H1 (cell line): ENCODE data around the gene TMEM116. TPM values are rescaled to one million over a fixed set of nuclear protein-coding genes. Genes with fewer than 3 reads are reported as not detected.

ENCODE experiments used
- CTCF ChIA-PET: fragments of 300-600 bp; sonication (Branson Sonifier 250); formaldehyde crosslinking; loops from one replicate; lab custom pipeline; 2021; ENCODE audit not compliant: partially characterized antibody; lab: Charles Lee
- POLR2A ChIA-PET: fragments of 300-600 bp; sonication (Branson Sonifier 250); formaldehyde crosslinking; loops from one replicate; lab custom pipeline; 2021; ENCODE audit warnings: inconsistent platforms; ENCODE audit not compliant: partially characterized antibody; lab: Charles Lee
- DNase-seq, 2 experiments: peaks; one replicate each; pipeline versions ENCODE4 v3.0.0 to v3.0.0-alpha.2; 2010 to 2022; ENCODE audit warnings: low spot score in 2 of 2, low read depth in 1 of 2, mixed read lengths in 1 of 2
- FAIRE-seq: peaks from 2 replicates; lab custom pipeline; 2011; peaks lifted over from hg19 to GRCh38; lab: Jason Lieb, UNC
- H2AFZ ChIP-seq: 2 replicates; pipeline ENCODE4 v1.8.1; 2012; ENCODE audit warnings: low read length, inconsistent platforms
- H2AK5ac ChIP-seq: 2 replicates; pipeline ENCODE4 v1.6.1; 2013; ENCODE audit warnings: low read depth, low read length
- H2BK120ac ChIP-seq: replicated peaks from 2 replicates; pipeline ENCODE3; 2013; ENCODE audit warnings: low read depth, low read length, inconsistent platforms
- H2BK12ac ChIP-seq: 2 replicates; pipeline ENCODE4 v1.6.1; 2013; ENCODE audit warnings: low read depth, low read length
- H2BK15ac ChIP-seq: 2 replicates; pipeline ENCODE4 v1.6.1; 2013; ENCODE audit warnings: low read length
- H2BK20ac ChIP-seq: 2 replicates; pipeline ENCODE4 v1.6.1; 2013; ENCODE audit warnings: low read length
- H2BK5ac ChIP-seq: 2 replicates; pipeline ENCODE4 v1.6.1; 2013; ENCODE audit warnings: low read depth, low read length
- H3K14ac ChIP-seq: 2 replicates; pipeline ENCODE4 v1.6.1; 2013; ENCODE audit warnings: inconsistent platforms; ENCODE audit not compliant: insufficient read length
- H3K18ac ChIP-seq: 2 replicates; pipeline ENCODE4 v1.6.1; 2013; ENCODE audit warnings: low read length; ENCODE audit errors: extremely low read depth
- H3K23ac ChIP-seq: 2 replicates; pipeline ENCODE4 v1.6.1; 2013; ENCODE audit warnings: inconsistent platforms; ENCODE audit not compliant: insufficient read length
- H3K23me2 ChIP-seq: 2 replicates; pipeline ENCODE4 v1.6.1; 2013; ENCODE audit warnings: low read depth, low read length
- H3K27ac ChIP-seq: 2 replicates; pipeline ENCODE4 v1.6.1; 2011; ENCODE audit warnings: low read depth, low read length, inconsistent platforms
- H3K27me3 ChIP-seq, 4 experiments: replicated peaks in 1 of 4; 1 replicate in 1 of 4; 2 replicates in 3 of 4; pipeline versions ENCODE4 v1.6.1 to v1.8.1; 2011 to 2013; ENCODE audit warnings: low read length in 3 of 4, mild to moderate bottlenecking in 3 of 4, inconsistent platforms in 2 of 4, mixed read lengths in 2 of 4, moderate library complexity in 1 of 4; ENCODE audit not compliant: control insufficient read depth in 3 of 4, insufficient read depth in 3 of 4; ENCODE audit errors: extremely low read depth in 1 of 4
- H3K36me3 ChIP-seq, 4 experiments: 2 replicates each; pipeline versions ENCODE4 v1.6.1 to v1.8.1; 2011 to 2013; ENCODE audit warnings: mild to moderate bottlenecking in 4 of 4, low read length in 3 of 4, moderate library complexity in 2 of 4, control low read depth in 1 of 4, inconsistent platforms in 1 of 4; ENCODE audit not compliant: insufficient read depth in 4 of 4, control insufficient read depth in 2 of 4
- H3K4ac ChIP-seq: replicated peaks from 2 replicates; pipeline ENCODE3; 2013; ENCODE audit warnings: low read length, low read depth, mixed read lengths, inconsistent platforms; ENCODE audit not compliant: insufficient read length
- H3K4me1 ChIP-seq, 4 experiments: replicated peaks in 1 of 4; 1 replicate in 1 of 4; 2 replicates in 3 of 4; pipeline versions ENCODE4 v1.6.1 to v1.8.1; 2011 to 2013; ENCODE audit warnings: low read length in 3 of 4, inconsistent platforms in 2 of 4, mixed read lengths in 1 of 4; ENCODE audit not compliant: insufficient read depth in 4 of 4, control insufficient read depth in 3 of 4
- H3K4me2 ChIP-seq, 2 experiments: 2 replicates each; pipeline versions ENCODE4 v1.6.1 to v1.8.1; 2011 to 2013; ENCODE audit warnings: low read depth in 2 of 2, low read length in 2 of 2, control low read depth in 1 of 2, inconsistent platforms in 1 of 2, mild to moderate bottlenecking in 1 of 2; ENCODE audit not compliant: insufficient read depth in 1 of 2
- H3K4me3 ChIP-seq, 4 experiments: fragments of 200-600, 300-600 bp in 1 of 4; sonication (generic), shearing (Covaris generic), sonication (Bioruptor Twin) in 1 of 4; 2 replicates each; pipeline versions ENCODE4 v1.5.1 to v1.8.1; 2011 to 2016; ENCODE audit warnings: low read length in 4 of 4, low read depth in 3 of 4, control low read depth in 2 of 4, inconsistent platforms in 2 of 4, mild to moderate bottlenecking in 2 of 4, mixed read lengths in 1 of 4, moderate library complexity in 1 of 4; ENCODE audit not compliant: insufficient read depth in 2 of 4; ENCODE audit errors: extremely low read depth in 1 of 4
- H3K56ac ChIP-seq: replicated peaks from 2 replicates; pipeline ENCODE3; 2013; ENCODE audit warnings: low read depth, mild to moderate bottlenecking, mixed read lengths, low read length, inconsistent platforms; ENCODE audit not compliant: insufficient read length
- H3K79me1 ChIP-seq: 2 replicates; pipeline ENCODE4 v1.6.1; 2013; ENCODE audit warnings: low read depth, low read length, control low read depth
- H3K79me2 ChIP-seq, 2 experiments: 2 replicates each; pipeline versions ENCODE4 v1.6.1 to v1.8.1; 2012 to 2013; ENCODE audit warnings: low read length in 2 of 2, mild to moderate bottlenecking in 2 of 2, inconsistent platforms in 1 of 2; ENCODE audit not compliant: insufficient read depth in 2 of 2, control insufficient read depth in 1 of 2
- H3K9ac ChIP-seq, 4 experiments: replicated peaks in 1 of 4; 1 replicate in 1 of 4; 2 replicates in 3 of 4; pipeline versions ENCODE4 v1.6.1 to v1.8.1; 2011 to 2013; ENCODE audit warnings: low read depth in 3 of 4, low read length in 3 of 4, control low read depth in 2 of 4, mild to moderate bottlenecking in 2 of 4, moderate library complexity in 2 of 4, inconsistent platforms in 1 of 4; ENCODE audit errors: extremely low read depth in 1 of 4
- H3K9me3 ChIP-seq, 2 experiments: 2 replicates each; pipeline versions ENCODE4 v1.6.1 to v1.8.1; 2012 to 2013; ENCODE audit warnings: mild to moderate bottlenecking in 2 of 2, moderate library complexity in 2 of 2, control low read depth in 1 of 2, inconsistent platforms in 1 of 2, low read depth in 1 of 2, low read length in 1 of 2, mixed read lengths in 1 of 2; ENCODE audit not compliant: insufficient read depth in 2 of 2
- H4K20me1 ChIP-seq, 2 experiments: replicated peaks in 1 of 2; 2 replicates each; pipeline versions ENCODE3 to v1.8.1; 2011 to 2013; ENCODE audit warnings: inconsistent platforms in 2 of 2, low read length in 2 of 2, mild to moderate bottlenecking in 1 of 2; ENCODE audit not compliant: insufficient read depth in 2 of 2, control insufficient read depth in 1 of 2
- H4K5ac ChIP-seq: 2 replicates; pipeline ENCODE4 v1.6.1; 2013; ENCODE audit warnings: low read length, low read depth, mixed read lengths, inconsistent platforms; ENCODE audit not compliant: insufficient read length
- H4K8ac ChIP-seq: 2 replicates; pipeline ENCODE4 v1.8.0; 2013; ENCODE audit warnings: mild to moderate bottlenecking, moderate library complexity, low read length, inconsistent platforms; ENCODE audit not compliant: insufficient read depth; ENCODE audit errors: extremely low read depth
- H4K91ac ChIP-seq: replicated peaks from 2 replicates; pipeline ENCODE3; 2013; ENCODE audit warnings: low read length, mixed read lengths, inconsistent platforms; ENCODE audit not compliant: insufficient read length
- MAX ChIP-seq: IDR thresholded peaks from 2 replicates; pipeline ENCODE4 v1.6.1; 2012; ENCODE audit warnings: inconsistent platforms
- POLR2AphosphoS5 ChIP-seq: IDR thresholded peaks from 2 replicates; pipeline ENCODE4 v1.6.1; 2011; ENCODE audit warnings: low read depth, low read length
- WGBS, 2 experiments: shearing (Covaris generic) in 1 of 2; methylation state at CpG; one replicate each; pipeline versions ENCODE4 v1.1.6 to v1.1.7; 2013 to 2015; ENCODE audit warnings: low lambda C conversion rate in 2 of 2, mixed read lengths in 2 of 2, inconsistent platforms in 1 of 2, low coverage in 1 of 2, missing lambda C conversion rate in 1 of 2; ENCODE audit not compliant: insufficient replicate concordance in 2 of 2, insufficient coverage in 1 of 2, insufficient read length in 1 of 2; ENCODE audit errors: extremely low coverage in 1 of 2, missing lambda C conversion rate in 1 of 2; 5-methylcytosine and 5-hydroxymethylcytosine counted together
- polyA plus RNA-seq, 7 experiments: library from polyadenylated mRNA; depleted of rRNA in 3 of 7; stranded (reverse) in 5 of 7; unstranded in 2 of 7; fragments of >200 nt in 5 of 7; fragments of 200-250 nt in 2 of 7; gene quantifications; 1 replicate in 5 of 7; 2 replicates in 1 of 7; 4 replicates in 1 of 7; pipeline versions ENCODE4 v1.2.1 to v1.2.3, GENCODE V29; 2011 to 2013; ENCODE audit warnings: missing spikeins in 2 of 7, mixed read lengths in 2 of 7
- total RNA-seq: library from RNA; stranded (reverse); fragmentation: NEBNext Ultra II Directional; extraction: Animal tissue kit (Norgen Biotek cat#: 25700); gene quantifications from 2 replicates; pipeline ENCODE4 v1.2.1, GENCODE V29; 2021

The TMEM116 gene
- total and polyA plus RNA-seq, 2 of the 8 experiments (the other 6 are each of a cell fraction or from before 2014, with no cell fraction given), result 8.1 to 25.2 TPM

DNA sequence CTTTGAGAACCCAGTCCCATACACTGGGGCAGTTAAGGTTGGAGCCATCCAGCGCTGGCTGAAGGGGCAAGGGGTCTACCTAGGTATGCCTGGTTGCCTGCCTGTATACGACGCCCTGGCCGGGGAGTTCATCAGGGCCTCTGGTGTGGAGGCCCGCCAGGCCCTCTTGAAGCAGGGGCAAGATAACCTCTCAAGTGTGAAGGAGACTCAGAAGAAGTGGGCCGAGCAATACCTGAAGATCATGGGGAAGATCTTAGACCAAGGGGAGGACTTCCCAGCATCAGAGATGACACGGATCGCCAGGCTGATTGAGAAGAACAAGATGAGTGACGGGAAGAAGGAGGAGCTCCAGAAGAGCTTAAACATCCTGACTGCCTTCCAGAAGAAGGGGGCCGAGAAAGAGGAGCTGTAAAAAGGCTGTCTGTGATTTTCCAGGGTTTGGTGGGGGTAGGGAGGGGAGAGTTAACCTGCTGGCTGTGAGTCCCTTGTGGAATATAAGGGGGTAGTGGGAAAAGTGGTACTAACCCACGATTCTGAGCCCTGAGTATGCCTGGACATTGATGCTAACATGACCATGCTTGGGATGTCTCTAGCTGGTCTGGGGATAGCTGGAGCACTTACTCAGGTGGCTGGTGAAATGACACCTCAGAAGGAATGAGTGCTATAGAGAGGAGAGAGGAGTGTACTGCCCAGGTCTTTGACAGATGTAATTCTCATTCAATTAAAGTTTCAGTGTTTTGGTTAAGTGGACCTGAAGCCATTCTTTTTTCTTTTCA, 9.5 kb upstream of the TMEM116 start:
- DNase-seq, result no peak
- H4K20me1 ChIP-seq, result peaks cover 20 to 27% of the 10 kb centered on the region in 2 experiments
- CTCF ChIA-PET, result interaction anchor here (0.6 to 4.3 kb wide), 6 partner anchors 8 to 268 kb away, joined by 3 to 18 read pairs (median 3); no protein-coding TSS in a partner anchor

More for the DNA sequence above, 9.5 kb upstream of the TMEM116 start:
- WGBS, 2 experiments, result 90% methylated on average over 11 of the region's 11 CpGs; no CpG with 5 or more reads in 1 of the 2 experiments
- Histone ChIP-seq H3K23ac (no peak overlapping the region), H3K9me3 (no peaks in the 10 kb centered on the region), H3K79me2 (peaks cover 0 to 43% of the 10 kb centered on the region in 2 experiments), H3K27ac (no peak overlapping the region), H2BK20ac (no peak overlapping the region), H3K18ac (no peak overlapping the region), H3K14ac (no peak overlapping the region)
- POLR2A ChIA-PET, result interaction anchor here (0.6 to 5.6 kb wide), 6 partner anchors 8 to 312 kb away, joined by 3 to 88 read pairs (median 4); partner anchors contain the start of genes ERP29 and TMEM116
- TF ChIP-seq POLR2AphosphoS5 (peak; percentile 26; the same call in 1 of the 2 replicates), MAX (no peak)
- TF ChIP-seq, all 59 proteins: peak for 1
- Histone ChIP-seq H2AK5ac (no peak overlapping the region), H4K91ac (no peak overlapping the region), H3K9ac (no peak overlapping the region), H2BK120ac (no peak overlapping the region), H2AFZ (no peak overlapping the region), H3K79me1 (peaks cover 21% of the 10 kb centered on the region), H2BK12ac (no peak overlapping the region), H3K4me2 (no peak overlapping the region), H3K36me3 (peaks cover 9 to 62% (median 33%) of the 10 kb centered on the region in 4 experiments), H3K4me1 (peaks cover 0 to 2% (median 0%) of the 10 kb centered on the region in 4 experiments; a peak in 1 of 7 replicates), H4K8ac (no peak overlapping the region), H4K5ac (no peak overlapping the region), H3K4me3 (no peak overlapping the region), H3K4ac (no peak overlapping the region), H2BK15ac (no peak overlapping the region), H3K27me3 (no peaks in the 10 kb centered on the region), H2BK5ac (no peak overlapping the region), H3K56ac (no peak overlapping the region), H3K23me2 (no peaks in the 10 kb centered on the region)
- no peak for FAIRE-seq
